Measurements from ENCODE around the gene MGMT. TPM values are rescaled to one million over a fixed set of nuclear protein-coding genes. Genes with fewer than 3 reads are reported as not detected.

Gene MGMT
- total RNA-seq, 1 experiment from 2014 or later, result 11.5 TPM

- H3K9me3 ChIP-seq (ENCODE audit: control insufficient read depth in 1 of 2, insufficient read depth in 1 of 2, low read depth in 1 of 2, low read length in 2 of 2), result peaks cover 21 to 22% of the 10 kb centered on the region in 2 experiments; a peak in 2 of 4 replicates
- H3K79me2 ChIP-seq (ENCODE audit: insufficient read depth, low read length), result no peaks in the 10 kb centered on the region
- H3K4me2 ChIP-seq (ENCODE audit: low read length), result no peak overlapping the region
- DNase-seq (ENCODE audit: low read depth, low spot score) (no peak), ATAC-seq (no peak)
- CTCF ChIA-PET, result no interaction called here
- no peaks in the 10 kb centered on the region for H3K4me1 ChIP-seq (ENCODE audit: control insufficient read depth in 1 of 2, insufficient read depth in 2 of 2, low read length in 2 of 2)
- no peaks in the 10 kb centered on the region for H3K36me3 ChIP-seq (ENCODE audit: control insufficient read depth in 1 of 2, insufficient read depth in 2 of 2, low read length in 2 of 2)
- H2AFZ ChIP-seq (ENCODE audit: low read depth, low read length, poor library complexity, severe bottlenecking), result no peak overlapping the region
- RAD21 ChIA-PET (ENCODE audit: low non-redundant PET in 1 of 2, low total read pairs in 2 of 2, uncharacterized antibody in 2 of 2, unreplicated experiment in 2 of 2), result no interaction called here
- intact Hi-C loops (cut with micrococcal nuclease), result no loop called here
- no peaks in the 10 kb centered on the region for H4K20me1 ChIP-seq (ENCODE audit: insufficient read depth)
- H3K27ac ChIP-seq (ENCODE audit: low read depth, low read length), result no peak overlapping the region
- BruUV-seq (replicated peaks), result no TSS peak
- H3K9me2 ChIP-seq (ENCODE audit: insufficient read depth), result no peaks in the 10 kb centered on the region
- no peak overlapping the region for H3K4me3 ChIP-seq (replicated peaks in 1 of 2; ENCODE audit: low read depth in 1 of 2, low read length in 2 of 2)
- no peak overlapping the region for H3K9ac ChIP-seq (ENCODE audit: low read length)
- POLR2A ChIA-PET, result no interaction called here
- no peaks in the 10 kb centered on the region for H3K27me3 ChIP-seq (ENCODE audit: insufficient read depth, low read length)
- TF ChIP-seq MAX (IDR thresholded peaks at IDR 0.05) (no peak), ATF3 (IDR thresholded peaks at IDR 0.05) (no peak), EZH2phosphoT487 (IDR thresholded peaks at IDR 0.05; ENCODE audit: borderline replicate concordance) (no peak)
Observed at GRCh38 chr10:129511758-129512157, 44.7 kb downstream of the MGMT start.

- Histone ChIP-seq H3K4me2 (ENCODE audit: low read length) (no peak overlapping the region), H3K4me3 (replicated peaks in 1 of 2; ENCODE audit: low read depth in 1 of 2, low read length in 2 of 2) (no peak overlapping the region), H3K27me3 (ENCODE audit: insufficient read depth, low read length) (no peaks in the 10 kb centered on the region), H3K9me2 (ENCODE audit: insufficient read depth) (no peaks in the 10 kb centered on the region), H3K79me2 (ENCODE audit: insufficient read depth, low read length) (no peaks in the 10 kb centered on the region), H4K20me1 (ENCODE audit: insufficient read depth) (no peaks in the 10 kb centered on the region), H3K27ac (ENCODE audit: low read depth, low read length) (no peak overlapping the region), H2AFZ (ENCODE audit: low read depth, low read length, poor library complexity, severe bottlenecking) (no peak overlapping the region), H3K36me3 (ENCODE audit: control insufficient read depth in 1 of 2, insufficient read depth in 2 of 2, low read length in 2 of 2) (no peaks in the 10 kb centered on the region), H3K9ac (ENCODE audit: low read length) (no peak overlapping the region), H3K9me3 (ENCODE audit: control insufficient read depth in 1 of 2, insufficient read depth in 1 of 2, low read depth in 1 of 2, low read length in 2 of 2) (peaks cover 11 to 18% of the 10 kb centered on the region in 2 experiments; a peak in 2 of 4 replicates), H3K4me1 (ENCODE audit: control insufficient read depth in 1 of 2, insufficient read depth in 2 of 2, low read length in 2 of 2) (no peaks in the 10 kb centered on the region)
- DNase-seq (ENCODE audit: low read depth, low spot score) (no peak), ATAC-seq (no peak)
- TF ChIP-seq JUND (IDR thresholded peaks at IDR 0.05) (no peak), CTCF (IDR thresholded peaks at IDR 0.05 in 2 of 3, conservative IDR thresholded peaks at IDR 0.05 in 1 of 3; ENCODE audit: borderline replicate concordance in 1 of 3, insufficient read depth in 1 of 3, low read depth in 2 of 3, low read length in 2 of 3) (0 out of 6 replicates have a peak, but pooled peaks of 2 of the 3 experiments have one; percentile 12 to 13)
- RAD21 ChIA-PET (ENCODE audit: low non-redundant PET in 1 of 2, low total read pairs in 2 of 2, uncharacterized antibody in 2 of 2, unreplicated experiment in 2 of 2), result no interaction called here
- intact Hi-C loops (cut with micrococcal nuclease), result no loop called here
- CTCF ChIA-PET, result no interaction called here
- no TSS peak for BruUV-seq (replicated peaks)
- POLR2A ChIA-PET, result no interaction called here
Observed at GRCh38 chr10:129513312-129513711, 46.3 kb downstream of the MGMT start.
